ENCODE data around the gene ENTPD8. TPM values are rescaled to one million over a fixed set of nuclear protein-coding genes. Genes with fewer than 3 reads are reported as not detected.

ENTPD8 gene
- total RNA-seq, 4 donors from 2014 or later: not detected

GRCh38 chr9:137457406-137458193 lies 16.4 kb upstream of the ENTPD8 start:
- WGBS, 2 donors: 90 to 93% methylated on average over 15 to 39 of the region's 44 CpGs
- no peak for TF ChIP-seq CTCF (IDR thresholded peaks at IDR 0.05)
- no peak for TF ChIP-seq POLR2A (IDR thresholded peaks at IDR 0.05)
- DNase-seq (ENCODE audit: low spot score in 2 of 2): peak in 1 of 2 donors; percentile 88
- intact Hi-C loops (cut with DNase I; ENCODE audit: low total_unique reads): loop anchor here (5.0 kb wide), 1 partner anchor 155 kb away; no protein-coding TSS in a partner anchor
- no peak overlapping the region for H3K4me3 ChIP-seq (ENCODE audit: low read depth, poor library complexity, severe bottlenecking)

- DNase-seq (ENCODE audit: low spot score in 2 of 2): peak in 1 of 2 donors; percentile 85
- TF ChIP-seq CTCF (IDR thresholded peaks at IDR 0.05): no peak
- no peak overlapping the region for H3K4me3 ChIP-seq (ENCODE audit: low read depth, poor library complexity, severe bottlenecking)
- 90 to 94% methylated on average over 9 to 10 of the region's 10 CpGs for WGBS, 2 donors
- intact Hi-C loops (cut with DNase I; ENCODE audit: low total_unique reads): loop anchor here (5.0 kb wide), 1 partner anchor 155 kb away; no protein-coding TSS in a partner anchor
Measured at GRCh38 chr9:137456864-137457405, 15.8 kb upstream of the ENTPD8 start.

GRCh38 chr9:137456061-137456863 lies 15.1 kb upstream of the ENTPD8 start:
- peak in 1 of 2 donors; percentile 80 for DNase-seq (ENCODE audit: low spot score in 2 of 2)
- WGBS, 2 donors: 82 to 88% methylated on average over 12 of the region's 12 CpGs
- no peak overlapping the region for H3K4me3 ChIP-seq (ENCODE audit: low read depth, poor library complexity, severe bottlenecking)
- intact Hi-C loops (cut with DNase I; ENCODE audit: low total_unique reads): loop anchor here (5.0 kb wide), 1 partner anchor 156 kb away; no protein-coding TSS in a partner anchor
- TF ChIP-seq CTCF (IDR thresholded peaks at IDR 0.05) (no peak), POLR2A (IDR thresholded peaks at IDR 0.05) (no peak)

GRCh38 chr9:137455359-137455991 lies 14.3 kb upstream of the ENTPD8 start:
- no peak for TF ChIP-seq CTCF (IDR thresholded peaks at IDR 0.05)
- TF ChIP-seq POLR2A (IDR thresholded peaks at IDR 0.05): no peak
- DNase-seq (ENCODE audit: low spot score in 2 of 2): peak in 1 of 2 donors; percentile 87
- 67 to 76% methylated on average over 7 to 18 of the region's 18 CpGs for WGBS, 2 donors
- intact Hi-C loops (cut with DNase I; ENCODE audit: low total_unique reads): loop anchor here (5.0 kb wide), 1 partner anchor 157 kb away; no protein-coding TSS in a partner anchor
- no peak overlapping the region for H3K4me3 ChIP-seq (ENCODE audit: low read depth, poor library complexity, severe bottlenecking)

- WGBS, 2 donors: 50 to 64% methylated on average over 27 to 30 of the region's 30 CpGs
- TF ChIP-seq CTCF (IDR thresholded peaks at IDR 0.05) (no peak), POLR2A (IDR thresholded peaks at IDR 0.05) (no peak)
- intact Hi-C loops (cut with DNase I; ENCODE audit: low total_unique reads): loop anchor here (5.0 kb wide), 1 partner anchor 158 kb away; no protein-coding TSS in a partner anchor
- no peak overlapping the region for H3K4me3 ChIP-seq (ENCODE audit: low read depth, poor library complexity, severe bottlenecking)
- DNase-seq (ENCODE audit: low spot score in 2 of 2): peak in 1 of 2 donors; percentile 89
Measured at GRCh38 chr9:137454597-137455358, 13.6 kb upstream of the ENTPD8 start.

All from lower leg skin (tissue), 4 donors.